ENCODE data around the gene ARFGAP2.

DNA sequence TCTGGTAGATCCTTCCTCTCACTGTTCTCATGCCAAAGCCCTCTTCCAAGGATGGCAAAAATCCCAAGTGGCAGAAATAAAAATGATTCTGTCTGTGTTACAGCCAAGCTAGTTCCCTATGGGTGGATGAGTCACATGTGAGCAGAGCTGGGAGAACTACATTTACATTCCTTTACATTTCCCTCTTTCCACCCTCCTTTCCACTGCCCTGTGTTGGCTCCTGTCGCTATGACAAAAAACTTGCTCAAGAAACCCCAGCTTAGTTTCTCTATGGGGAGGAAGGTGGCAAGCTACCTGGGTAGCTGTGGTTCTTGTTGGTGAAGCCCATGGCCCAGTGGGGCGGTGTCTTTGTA, 27.9 kb upstream of the ARFGAP2 start:
- no peak for TF ChIP-seq CTCF (IDR thresholded peaks at IDR 0.05)
- no peak for TF ChIP-seq POLR2AphosphoS5 (IDR thresholded peaks at IDR 0.05)
- no peak for TF ChIP-seq POLR2A (IDR thresholded peaks at IDR 0.05)

All from breast epithelium (tissue), 3 donors.